ENCODE measurements around the gene MAF. TPM values are rescaled to one million over a fixed set of nuclear protein-coding genes. Genes with fewer than 3 reads are reported as not detected.
A peak's percentile ranks its signal among the peaks of the same experiment; 100 is the strongest.

MAF gene
- total and polyA plus RNA-seq, 12 donors, result 7.2 to 114 (median 57.0) TPM

GRCh38 chr16:79597277-79598062 lies 3.1 kb downstream of the MAF start:
- intact Hi-C loops (cut with DNase I), result no loop called here
- H3K9me3 ChIP-seq (replicated peaks in 1 of 3), result no peaks in the 10 kb centered on the region
- no peaks in the 10 kb centered on the region for H3K36me3 ChIP-seq (replicated peaks in 1 of 2)
- H3K4me1 ChIP-seq (replicated peaks in 1 of 2), result peaks cover 10 to 18% of the 10 kb centered on the region in 2 donors
- H3K4me3 ChIP-seq, result peak overlapping the region in 3 of 4 donors; percentile 25 to 84 (median 47)
- peak overlapping the region in 4 of 5 donors; percentile 27 to 84 (median 42) for H3K27ac ChIP-seq
- 28 to 57% (median 43%) methylated on average over 5 of the region's 5 CpGs for WGBS, 4 donors
- no peak for DNase-seq
- TF ChIP-seq CTCF (IDR thresholded peaks at IDR 0.05) (no peak), POLR2A (IDR thresholded peaks at IDR 0.05) (no peak)
- no peaks in the 10 kb centered on the region for H3K27me3 ChIP-seq

GRCh38 chr16:79595931-79596450 lies 4.5 kb downstream of the MAF start:
- Histone ChIP-seq H3K9me3 (replicated peaks in 1 of 3) (no peaks in the 10 kb centered on the region), H3K4me3 (peak overlapping the region in 1 of 4 donors; percentile 84)
- intact Hi-C loops (cut with DNase I), result no loop called here

GRCh38 chr16:79595231-79595641 lies 5.3 kb downstream of the MAF start:
- whole genome bisulfite sequencing, 4 donors, result 7 to 17% (median 11%) methylated on average over 5 of the region's 5 CpGs
- Histone ChIP-seq H3K9me3 (replicated peaks in 1 of 3) (no peaks in the 10 kb centered on the region), H3K27ac (peak overlapping the region in 4 of 5 donors; percentile 44 to 84 (median 56)), H3K27me3 (no peaks in the 10 kb centered on the region), H3K4me1 (replicated peaks in 1 of 2) (peaks cover 8 to 33% of the 10 kb centered on the region in 2 donors), H3K36me3 (replicated peaks in 1 of 2) (no peaks in the 10 kb centered on the region), H3K4me3 (peak overlapping the region in 1 of 4 donors; percentile 84)
- TF ChIP-seq POLR2A (IDR thresholded peaks at IDR 0.05), result peak in 1 of 2 donors; percentile 24
- TF ChIP-seq CTCF (IDR thresholded peaks at IDR 0.05), result no peak
- intact Hi-C loops (cut with DNase I), result no loop called here
- DNase-seq, result no peak

More at GRCh38 chr16:79595931-79596450, 4.5 kb downstream of the MAF start:
- TF ChIP-seq CTCF (IDR thresholded peaks at IDR 0.05), result no peak
- no peak for TF ChIP-seq POLR2A (IDR thresholded peaks at IDR 0.05)
- Histone ChIP-seq H3K36me3 (replicated peaks in 1 of 2) (no peaks in the 10 kb centered on the region), H3K27me3 (no peaks in the 10 kb centered on the region), H3K27ac (peak overlapping the region in 3 of 5 donors; percentile 46 to 84 (median 66)), H3K4me1 (replicated peaks in 1 of 2) (peaks cover 8 to 30% of the 10 kb centered on the region in 2 donors)
- no peak for DNase-seq
- WGBS, 4 donors, result 53 to 65% (median 59%) methylated on average over 7 of the region's 7 CpGs

GRCh38 chr16:79593754-79594153 lies 6.8 kb downstream of the MAF start:
- Histone ChIP-seq H3K9me3 (replicated peaks in 1 of 3) (no peaks in the 10 kb centered on the region), H3K4me1 (replicated peaks in 1 of 2) (peaks cover 8 to 39% of the 10 kb centered on the region in 2 donors), H3K27me3 (no peaks in the 10 kb centered on the region), H3K4me3 (peak overlapping the region in 1 of 4 donors; percentile 84), H3K27ac (peak overlapping the region in 2 of 5 donors; percentile 18 to 84), H3K36me3 (replicated peaks in 1 of 2) (no peaks in the 10 kb centered on the region)
- TF ChIP-seq POLR2A (IDR thresholded peaks at IDR 0.05) (no peak), CTCF (IDR thresholded peaks at IDR 0.05) (no peak)
- no peak for DNase-seq
- intact Hi-C loops (cut with DNase I), result no loop called here
- 73 to 82% (median 74%) methylated on average over 8 of the region's 8 CpGs for WGBS, 4 donors
